ENCODE results near the gene TMEM229B.

TMEM229B gene

GRCh38 chr14:67526676-67527459 lies 38.3 kb upstream of the TMEM229B start:
- H3K36me3 ChIP-seq (ENCODE audit: insufficient read depth, low read length) = no peaks in the 10 kb centered on the region
- H3K4me3 ChIP-seq (ENCODE audit: low read length, poor library complexity, severe bottlenecking) = no peak overlapping the region
- no peaks in the 10 kb centered on the region for H3K79me2 ChIP-seq (ENCODE audit: insufficient read depth, low read length)
- H3K9me2 ChIP-seq (replicated peaks; ENCODE audit: low read depth, low read length) = no peaks in the 10 kb centered on the region
- peaks cover 5% of the 10 kb centered on the region for H3K4me1 ChIP-seq (ENCODE audit: insufficient read depth, low read length, poor library complexity, severe bottlenecking)
- peaks cover 23% of the 10 kb centered on the region for H3K27me3 ChIP-seq (ENCODE audit: insufficient read depth, low read length, poor library complexity, severe bottlenecking)
- no peak overlapping the region for H3K9ac ChIP-seq (ENCODE audit: low read depth, low read length, poor library complexity, severe bottlenecking)
- no peaks in the 10 kb centered on the region for H4K20me1 ChIP-seq (ENCODE audit: insufficient read depth, low read length, poor library complexity, severe bottlenecking)
- TF ChIP-seq, protein P1, sequence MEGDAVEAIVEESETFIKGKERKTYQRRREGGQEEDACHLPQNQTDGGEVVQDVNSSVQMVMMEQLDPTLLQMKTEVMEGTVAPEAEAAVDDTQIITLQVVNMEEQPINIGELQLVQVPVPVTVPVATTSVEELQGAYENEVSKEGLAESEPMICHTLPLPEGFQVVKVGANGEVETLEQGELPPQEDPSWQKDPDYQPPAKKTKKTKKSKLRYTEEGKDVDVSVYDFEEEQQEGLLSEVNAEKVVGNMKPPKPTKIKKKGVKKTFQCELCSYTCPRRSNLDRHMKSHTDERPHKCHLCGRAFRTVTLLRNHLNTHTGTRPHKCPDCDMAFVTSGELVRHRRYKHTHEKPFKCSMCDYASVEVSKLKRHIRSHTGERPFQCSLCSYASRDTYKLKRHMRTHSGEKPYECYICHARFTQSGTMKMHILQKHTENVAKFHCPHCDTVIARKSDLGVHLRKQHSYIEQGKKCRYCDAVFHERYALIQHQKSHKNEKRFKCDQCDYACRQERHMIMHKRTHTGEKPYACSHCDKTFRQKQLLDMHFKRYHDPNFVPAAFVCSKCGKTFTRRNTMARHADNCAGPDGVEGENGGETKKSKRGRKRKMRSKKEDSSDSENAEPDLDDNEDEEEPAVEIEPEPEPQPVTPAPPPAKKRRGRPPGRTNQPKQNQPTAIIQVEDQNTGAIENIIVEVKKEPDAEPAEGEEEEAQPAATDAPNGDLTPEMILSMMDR (conservative IDR thresholded peaks at IDR 0.05; ENCODE audit: low read length) = peak; percentile 99
- no peak for TF ChIP-seq EZH2phosphoT487 (IDR thresholded peaks at IDR 0.05; ENCODE audit: borderline replicate concordance)
- H2AFZ ChIP-seq (ENCODE audit: low read length) = peak overlapping the region; percentile 66
- no peaks in the 10 kb centered on the region for H3K9me3 ChIP-seq (ENCODE audit: insufficient read depth, low read depth, low read length)
- H3F3A ChIP-seq (ENCODE audit: low read depth) = no peaks in the 10 kb centered on the region
- no peak overlapping the region for H3K4me2 ChIP-seq (ENCODE audit: low read depth, low read length, poor library complexity, severe bottlenecking)

DNA sequence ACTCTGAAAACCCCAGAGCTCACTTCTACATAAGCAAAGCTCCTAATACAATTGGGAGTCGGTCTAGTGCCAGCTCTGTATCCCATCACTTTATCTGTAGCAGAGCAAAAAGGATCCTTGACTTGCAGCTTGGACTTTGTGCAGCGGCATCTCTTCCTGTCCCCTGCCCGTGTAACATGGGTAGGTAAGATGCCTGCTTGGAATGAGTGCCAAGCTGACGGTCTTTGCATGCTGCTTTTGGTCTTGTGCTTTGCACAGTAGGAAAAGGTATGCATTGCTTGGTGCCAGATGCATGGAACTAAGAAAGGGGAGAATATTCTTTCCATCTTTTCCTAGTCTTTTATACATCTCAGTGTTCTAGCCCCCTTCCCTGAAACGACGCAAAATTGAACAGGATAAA lies 37.7 kb upstream of the TMEM229B start:
- no peaks in the 10 kb centered on the region for H4K20me1 ChIP-seq (ENCODE audit: insufficient read depth, low read length, poor library complexity, severe bottlenecking)
- no peaks in the 10 kb centered on the region for H3K9me3 ChIP-seq (ENCODE audit: insufficient read depth, low read depth, low read length)
- TF ChIP-seq EZH2phosphoT487 (IDR thresholded peaks at IDR 0.05; ENCODE audit: borderline replicate concordance) = no peak
- TF ChIP-seq, protein P1 (conservative IDR thresholded peaks at IDR 0.05; ENCODE audit: low read length) = no peak
- no peak overlapping the region for H3K9ac ChIP-seq (ENCODE audit: low read depth, low read length, poor library complexity, severe bottlenecking)
- H3K27me3 ChIP-seq (ENCODE audit: insufficient read depth, low read length, poor library complexity, severe bottlenecking) = peaks cover 28% of the 10 kb centered on the region
- no peak overlapping the region for H3K4me3 ChIP-seq (ENCODE audit: low read length, poor library complexity, severe bottlenecking)
- no peaks in the 10 kb centered on the region for H3K79me2 ChIP-seq (ENCODE audit: insufficient read depth, low read length)
- H3F3A ChIP-seq (ENCODE audit: low read depth) = no peaks in the 10 kb centered on the region
- no peak overlapping the region for H2AFZ ChIP-seq (ENCODE audit: low read length)
- H3K4me1 ChIP-seq (ENCODE audit: insufficient read depth, low read length, poor library complexity, severe bottlenecking) = peaks cover 5% of the 10 kb centered on the region
- no peaks in the 10 kb centered on the region for H3K36me3 ChIP-seq (ENCODE audit: insufficient read depth, low read length)
- H3K9me2 ChIP-seq (replicated peaks; ENCODE audit: low read depth, low read length) = no peaks in the 10 kb centered on the region
- no peak overlapping the region for H3K4me2 ChIP-seq (ENCODE audit: low read depth, low read length, poor library complexity, severe bottlenecking)

DNA sequence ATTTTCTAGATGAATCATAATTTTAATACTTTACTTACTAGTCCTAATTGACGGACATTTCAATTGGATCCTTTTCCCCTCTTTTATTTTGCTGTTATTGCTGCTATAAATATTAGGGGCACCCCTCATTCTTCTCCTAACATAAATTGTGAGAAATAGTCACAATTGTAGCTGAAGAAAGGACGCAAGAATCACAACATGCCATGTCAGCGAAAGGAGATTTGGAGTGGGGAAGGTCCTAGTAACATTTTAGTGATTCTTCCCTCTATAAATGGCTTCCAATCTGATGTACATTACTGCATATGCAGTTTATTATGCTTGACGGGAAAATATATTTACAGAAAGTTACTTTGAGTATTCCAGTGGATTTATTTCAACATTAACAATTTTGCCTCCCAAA lies 36.9 kb upstream of the TMEM229B start:
- Histone ChIP-seq H3K4me3 (ENCODE audit: low read length, poor library complexity, severe bottlenecking) (no peak overlapping the region), H3K9me2 (replicated peaks; ENCODE audit: low read depth, low read length) (no peaks in the 10 kb centered on the region), H3K36me3 (ENCODE audit: insufficient read depth, low read length) (no peaks in the 10 kb centered on the region), H3K9me3 (ENCODE audit: insufficient read depth, low read depth, low read length) (no peaks in the 10 kb centered on the region), H3K79me2 (ENCODE audit: insufficient read depth, low read length) (no peaks in the 10 kb centered on the region), H3K9ac (ENCODE audit: low read depth, low read length, poor library complexity, severe bottlenecking) (no peak overlapping the region), H3K27me3 (ENCODE audit: insufficient read depth, low read length, poor library complexity, severe bottlenecking) (peaks cover 29% of the 10 kb centered on the region), H3K4me2 (ENCODE audit: low read depth, low read length, poor library complexity, severe bottlenecking) (no peak overlapping the region), H3K4me1 (ENCODE audit: insufficient read depth, low read length, poor library complexity, severe bottlenecking) (peaks cover 5% of the 10 kb centered on the region), H4K20me1 (ENCODE audit: insufficient read depth, low read length, poor library complexity, severe bottlenecking) (no peaks in the 10 kb centered on the region), H3F3A (ENCODE audit: low read depth) (no peaks in the 10 kb centered on the region), H2AFZ (ENCODE audit: low read length) (no peak overlapping the region)
- TF ChIP-seq EZH2phosphoT487 (IDR thresholded peaks at IDR 0.05; ENCODE audit: borderline replicate concordance) = no peak
- TF ChIP-seq, protein P1 (conservative IDR thresholded peaks at IDR 0.05; ENCODE audit: low read length) = no peak

Data from Loucy (cell line).